Prostate gland (tissue), 2 donors: ENCODE measurements around the gene MEDAG. TPM values are rescaled to one million over a fixed set of nuclear protein-coding genes. Genes with fewer than 3 reads are reported as not detected.

ENCODE experiments used
- DNase-seq: peaks from one replicate; pipeline ENCODE4 v3.0.0-alpha.2; 2019; ENCODE audit warnings: low spot score
- H3K27ac ChIP-seq, 2 donors: fragments of 200-600 bp; sonication (generic); 2 replicates each; pipeline ENCODE4 v1.5.1; 2017 to 2019
- H3K27me3 ChIP-seq: fragments of 200-600 bp; sonication (generic); replicated peaks from 2 replicates; pipeline ENCODE4 v1.5.1; 2019; ENCODE audit not compliant: insufficient read depth
- H3K36me3 ChIP-seq, 2 donors: fragments of 200-600 bp; sonication (generic); 1 replicate in 1 of 2; 2 replicates in 1 of 2; pipeline versions ENCODE4 v1.5.1 to v1.8.1; 2017 to 2019
- H3K4me1 ChIP-seq: fragments of 200-600 bp; sonication (generic); replicated peaks from 2 replicates; pipeline ENCODE4 v1.5.1; 2019
- H3K4me3 ChIP-seq, 2 donors: fragments of 200-600 bp; sonication (generic); 2 replicates each; pipeline ENCODE4 v1.5.1; 2017 to 2019
- H3K9me3 ChIP-seq: fragments of 200-600 bp; sonication (generic); 2 replicates; pipeline ENCODE4 v1.5.1; 2017
- POLR2A ChIP-seq: fragments of 450-650 bp; IDR thresholded peaks from one replicate; pipeline ENCODE4 v1.6.1; 2016; ENCODE audit warnings: antibody characterized with exemption, mild to moderate bottlenecking
- POLR2AphosphoS5 ChIP-seq: sonication (generic); formaldehyde crosslinking; IDR thresholded peaks from one replicate; pipeline ENCODE4 v1.6.1; 2017; ENCODE audit warnings: antibody characterized with exemption
- WGBS: methylation state at CpG from one replicate; pipeline ENCODE4 v1.1.5; 2018; 5-methylcytosine and 5-hydroxymethylcytosine counted together
- intact Hi-C: fragments of 100-400 bp; cut with DNase I; formaldehyde crosslinking; loops from one replicate; pipeline ENCODE4 v1.14.2; 2022
- total RNA-seq, 2 donors: library from RNA; depleted of rRNA; stranded (reverse); fragments of >200 nt; gene quantifications; one replicate each; pipeline ENCODE4 v1.1.0, GENCODE V29; 2016
- TF ChIP-seq, protein P1 (sequence below), 4 experiments: fragments of 200-600 bp in 2 of 4; fragments of 450-650 bp in 2 of 4; sonication (generic) in 2 of 4; IDR thresholded peaks; 1 replicate in 3 of 4; 2 replicates in 1 of 4; pipeline ENCODE4 v1.5.1; 2016 to 2019; ENCODE audit warnings: antibody characterized with exemption in 4 of 4, mild to moderate bottlenecking in 2 of 4, moderate library complexity in 2 of 4

MEDAG gene
- total RNA-seq, 2 donors from 2014 or later: 0.23 to 13.0 TPM

DNA sequence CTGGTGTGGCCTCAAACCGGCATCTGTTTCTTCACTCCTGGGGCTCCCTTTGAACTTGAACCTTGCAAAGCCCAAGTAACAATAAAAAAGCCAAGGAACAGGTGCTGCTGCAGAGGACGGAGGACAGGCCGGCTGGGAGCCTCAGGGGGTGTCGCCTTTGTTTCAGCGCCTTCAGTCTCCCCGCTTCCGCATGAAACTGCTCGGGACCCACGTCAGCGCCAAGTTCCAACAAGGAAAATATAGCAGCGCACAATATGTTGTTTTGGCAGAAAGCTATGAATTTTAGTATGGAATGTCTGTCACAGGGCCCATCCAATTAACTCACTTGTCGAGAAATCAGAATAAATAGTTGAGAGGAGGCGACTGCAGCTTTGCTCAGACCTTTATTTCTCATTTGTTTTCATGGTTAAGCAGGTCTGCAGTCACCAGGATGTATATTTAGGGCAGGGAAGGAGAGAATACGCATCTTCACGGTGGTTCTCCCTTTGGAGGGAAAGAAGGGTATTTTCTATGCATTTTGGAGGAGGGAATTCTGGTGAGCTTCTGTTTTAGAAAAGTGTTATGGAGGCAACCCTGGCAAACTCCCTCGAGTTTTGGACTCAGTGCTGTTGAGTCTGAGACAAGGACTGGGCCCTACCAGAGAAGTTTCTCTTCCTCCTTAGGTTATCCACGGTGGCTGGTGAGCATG lies 34.3 kb upstream of the MEDAG start:
- H3K9me3 ChIP-seq: no peaks in the 10 kb centered on the region
- intact Hi-C loops: loop anchor here (5.0 kb wide), 1 partner anchor 176 kb away; no protein-coding TSS in a partner anchor

DNA sequence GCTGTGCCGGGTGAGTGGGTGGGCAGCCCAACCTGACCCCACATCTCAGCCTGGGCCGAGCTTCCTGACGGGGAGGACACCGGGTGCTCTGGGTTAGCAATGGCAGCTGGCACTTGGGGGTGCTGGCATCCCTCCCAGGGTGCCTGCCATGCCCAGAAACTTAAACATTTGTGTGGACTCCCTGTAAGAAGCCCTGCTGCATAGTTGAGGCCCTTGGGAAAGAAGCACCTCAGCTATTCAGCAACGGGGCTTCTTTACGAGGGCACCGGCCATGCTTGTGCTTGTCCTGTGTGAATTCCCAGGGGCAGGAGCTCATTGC lies 33.8 kb upstream of the MEDAG start:
- no peak for TF ChIP-seq POLR2AphosphoS5
- TF ChIP-seq POLR2A: no peak
- TF ChIP-seq, protein P1, sequence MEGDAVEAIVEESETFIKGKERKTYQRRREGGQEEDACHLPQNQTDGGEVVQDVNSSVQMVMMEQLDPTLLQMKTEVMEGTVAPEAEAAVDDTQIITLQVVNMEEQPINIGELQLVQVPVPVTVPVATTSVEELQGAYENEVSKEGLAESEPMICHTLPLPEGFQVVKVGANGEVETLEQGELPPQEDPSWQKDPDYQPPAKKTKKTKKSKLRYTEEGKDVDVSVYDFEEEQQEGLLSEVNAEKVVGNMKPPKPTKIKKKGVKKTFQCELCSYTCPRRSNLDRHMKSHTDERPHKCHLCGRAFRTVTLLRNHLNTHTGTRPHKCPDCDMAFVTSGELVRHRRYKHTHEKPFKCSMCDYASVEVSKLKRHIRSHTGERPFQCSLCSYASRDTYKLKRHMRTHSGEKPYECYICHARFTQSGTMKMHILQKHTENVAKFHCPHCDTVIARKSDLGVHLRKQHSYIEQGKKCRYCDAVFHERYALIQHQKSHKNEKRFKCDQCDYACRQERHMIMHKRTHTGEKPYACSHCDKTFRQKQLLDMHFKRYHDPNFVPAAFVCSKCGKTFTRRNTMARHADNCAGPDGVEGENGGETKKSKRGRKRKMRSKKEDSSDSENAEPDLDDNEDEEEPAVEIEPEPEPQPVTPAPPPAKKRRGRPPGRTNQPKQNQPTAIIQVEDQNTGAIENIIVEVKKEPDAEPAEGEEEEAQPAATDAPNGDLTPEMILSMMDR (IDR thresholded peaks at IDR 0.05): no peak
- intact Hi-C loops: loop anchor here (5.0 kb wide), 1 partner anchor 175 kb away; no protein-coding TSS in a partner anchor
- Histone ChIP-seq H3K27ac (peak overlapping the region; percentile 12 to 28), H3K9me3 (no peaks in the 10 kb centered on the region), H3K4me3 (no peak overlapping the region), H3K36me3 (no peaks in the 10 kb centered on the region), H3K4me1 (no peaks in the 10 kb centered on the region), H3K27me3 (no peaks in the 10 kb centered on the region)
- no peak for DNase-seq
- WGBS: 46% methylated on average over 7 of the region's 7 CpGs

More for the DNA sequence above, 34.3 kb upstream of the MEDAG start:
- peak overlapping the region; percentile 12 to 28 for H3K27ac ChIP-seq
- no peak for TF ChIP-seq POLR2AphosphoS5
- TF ChIP-seq, protein P1 (IDR thresholded peaks at IDR 0.05): no peak
- no peaks in the 10 kb centered on the region for H3K27me3 ChIP-seq
- 88% methylated on average over 17 of the region's 17 CpGs for WGBS
- DNase-seq: no peak
- H3K4me3 ChIP-seq: no peak overlapping the region
- no peaks in the 10 kb centered on the region for H3K4me1 ChIP-seq
- no peaks in the 10 kb centered on the region for H3K36me3 ChIP-seq

GRCh38 chr13:30872685-30873461 lies 33.2 kb upstream of the MEDAG start:
- H3K27ac ChIP-seq: peak overlapping the region; percentile 12 to 28
- intact Hi-C loops: loop anchor here (5.0 kb wide), 1 partner anchor 174 kb away; no protein-coding TSS in a partner anchor
- no peaks in the 10 kb centered on the region for H3K9me3 ChIP-seq
- no peak overlapping the region for H3K4me3 ChIP-seq
- no peak for TF ChIP-seq POLR2AphosphoS5
- TF ChIP-seq POLR2A: no peak
- TF ChIP-seq, protein P1 (IDR thresholded peaks at IDR 0.05): no peak
- WGBS: 33% methylated on average over 6 of the region's 6 CpGs
- no peak for DNase-seq
- no peaks in the 10 kb centered on the region for H3K27me3 ChIP-seq
- H3K4me1 ChIP-seq: no peaks in the 10 kb centered on the region
- no peaks in the 10 kb centered on the region for H3K36me3 ChIP-seq

DNA sequence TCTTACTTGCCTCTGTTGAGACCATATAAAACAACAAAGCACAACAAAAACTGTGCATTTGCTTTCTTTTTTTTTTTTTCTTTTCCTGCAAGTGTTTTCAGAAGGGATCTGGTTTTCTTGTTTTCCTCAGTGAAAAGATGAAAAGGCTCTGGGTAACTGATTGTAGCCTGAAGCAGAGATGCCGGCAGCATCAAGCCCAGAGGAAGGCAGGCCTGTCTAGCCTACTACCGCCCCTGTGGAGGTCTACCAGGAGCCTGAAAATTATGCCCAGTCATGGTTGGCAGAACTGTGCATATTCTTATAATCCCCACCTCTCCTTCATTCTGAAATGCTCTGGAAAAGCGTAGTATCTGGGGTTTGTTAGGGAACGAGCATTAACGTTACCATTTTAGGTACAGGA lies 32.6 kb upstream of the MEDAG start:
- Histone ChIP-seq H3K9me3 (no peaks in the 10 kb centered on the region), H3K27me3 (no peaks in the 10 kb centered on the region), H3K36me3 (no peaks in the 10 kb centered on the region), H3K4me3 (no peak overlapping the region), H3K4me1 (no peaks in the 10 kb centered on the region), H3K27ac (peak overlapping the region in 1 of 2 donors; percentile 12)
- no peak for DNase-seq
- WGBS: 82% methylated on average over 5 of the region's 5 CpGs
- intact Hi-C loops: loop anchor here (5.0 kb wide), 1 partner anchor 174 kb away; no protein-coding TSS in a partner anchor
- no peak for TF ChIP-seq POLR2A
- TF ChIP-seq POLR2AphosphoS5: no peak
- TF ChIP-seq, protein P1 (IDR thresholded peaks at IDR 0.05): no peak
